ENCODE results near the gene KDELR1. TPM values are rescaled to one million over a fixed set of nuclear protein-coding genes. Genes with fewer than 3 reads are reported as not detected.

Gene KDELR1
- total RNA-seq, 1 donor from 2014 or later = 183 TPM

DNA sequence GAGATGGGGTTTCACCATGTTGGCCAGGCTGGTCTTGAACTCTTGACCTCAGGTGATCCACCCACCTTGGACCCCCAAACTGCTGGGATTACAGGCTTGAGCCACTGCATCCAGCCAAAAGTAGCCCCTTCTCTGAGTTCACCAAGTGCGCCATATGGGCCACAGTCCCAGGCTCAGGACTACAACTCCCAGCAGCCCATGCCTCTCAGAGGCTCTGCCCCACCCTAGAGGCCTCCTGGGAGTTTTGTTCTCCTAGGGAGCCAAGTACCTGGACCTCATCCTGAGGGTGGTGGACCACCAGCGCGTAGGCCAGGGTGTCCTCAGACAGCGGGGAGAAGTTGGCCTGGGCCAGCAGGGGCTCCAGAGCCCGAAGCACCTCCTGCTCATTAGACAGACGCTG is 46.5 kb downstream of the KDELR1 start:
- H3K4me1 ChIP-seq = no peaks in the 10 kb centered on the region
- H3K27me3 ChIP-seq = no peaks in the 10 kb centered on the region
- no peak for DNase-seq (ENCODE audit: low spot score in 2 of 2)
- peaks cover 0 to 8% of the 10 kb centered on the region in 2 donors for H3K36me3 ChIP-seq
- H3K9me3 ChIP-seq = no peaks in the 10 kb centered on the region
- intact Hi-C loops (cut with DNase I) = no loop called here
- TF ChIP-seq, protein P1, sequence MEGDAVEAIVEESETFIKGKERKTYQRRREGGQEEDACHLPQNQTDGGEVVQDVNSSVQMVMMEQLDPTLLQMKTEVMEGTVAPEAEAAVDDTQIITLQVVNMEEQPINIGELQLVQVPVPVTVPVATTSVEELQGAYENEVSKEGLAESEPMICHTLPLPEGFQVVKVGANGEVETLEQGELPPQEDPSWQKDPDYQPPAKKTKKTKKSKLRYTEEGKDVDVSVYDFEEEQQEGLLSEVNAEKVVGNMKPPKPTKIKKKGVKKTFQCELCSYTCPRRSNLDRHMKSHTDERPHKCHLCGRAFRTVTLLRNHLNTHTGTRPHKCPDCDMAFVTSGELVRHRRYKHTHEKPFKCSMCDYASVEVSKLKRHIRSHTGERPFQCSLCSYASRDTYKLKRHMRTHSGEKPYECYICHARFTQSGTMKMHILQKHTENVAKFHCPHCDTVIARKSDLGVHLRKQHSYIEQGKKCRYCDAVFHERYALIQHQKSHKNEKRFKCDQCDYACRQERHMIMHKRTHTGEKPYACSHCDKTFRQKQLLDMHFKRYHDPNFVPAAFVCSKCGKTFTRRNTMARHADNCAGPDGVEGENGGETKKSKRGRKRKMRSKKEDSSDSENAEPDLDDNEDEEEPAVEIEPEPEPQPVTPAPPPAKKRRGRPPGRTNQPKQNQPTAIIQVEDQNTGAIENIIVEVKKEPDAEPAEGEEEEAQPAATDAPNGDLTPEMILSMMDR (IDR thresholded peaks at IDR 0.05) = no peak
- H3K27ac ChIP-seq = no peak overlapping the region
- H3K4me3 ChIP-seq = no peak overlapping the region

DNA sequence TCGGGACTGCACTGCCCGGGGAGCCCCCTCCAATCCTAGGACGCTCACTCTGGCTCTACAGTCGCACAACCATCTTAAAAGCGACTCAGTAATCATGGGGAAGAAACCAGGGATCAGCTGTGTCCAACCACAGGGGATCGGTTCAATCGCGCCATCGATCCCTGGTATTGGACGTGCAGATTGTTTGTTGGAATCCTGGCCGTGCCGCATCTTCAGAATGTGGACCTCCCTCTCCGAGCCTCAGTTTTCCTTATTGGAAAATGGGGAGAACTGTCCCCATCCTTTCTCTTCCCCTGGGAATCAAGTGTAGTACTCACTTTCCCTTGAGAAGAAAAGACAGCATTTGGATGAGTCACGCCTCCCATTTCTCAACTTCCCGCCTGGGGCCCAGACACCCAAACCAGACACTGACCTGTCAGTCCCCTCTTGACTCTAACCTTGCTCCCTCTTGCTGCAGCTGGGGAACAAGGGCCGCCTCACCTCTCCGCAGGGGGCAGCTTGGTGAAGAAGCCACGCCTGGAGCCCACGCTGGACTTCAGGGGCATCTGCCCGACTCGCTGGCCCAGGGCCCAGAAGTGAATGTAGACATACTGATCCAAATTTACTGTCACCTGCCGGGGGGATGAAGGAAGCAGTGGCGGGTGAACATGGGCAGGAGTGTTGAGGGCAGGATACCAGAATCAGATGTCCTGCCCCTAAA is 48.4 kb downstream of the KDELR1 start:
- TF ChIP-seq, protein P1 (IDR thresholded peaks at IDR 0.05) = no peak
- no peak overlapping the region for H3K27ac ChIP-seq
- intact Hi-C loops (cut with DNase I) = no loop called here

DNA sequence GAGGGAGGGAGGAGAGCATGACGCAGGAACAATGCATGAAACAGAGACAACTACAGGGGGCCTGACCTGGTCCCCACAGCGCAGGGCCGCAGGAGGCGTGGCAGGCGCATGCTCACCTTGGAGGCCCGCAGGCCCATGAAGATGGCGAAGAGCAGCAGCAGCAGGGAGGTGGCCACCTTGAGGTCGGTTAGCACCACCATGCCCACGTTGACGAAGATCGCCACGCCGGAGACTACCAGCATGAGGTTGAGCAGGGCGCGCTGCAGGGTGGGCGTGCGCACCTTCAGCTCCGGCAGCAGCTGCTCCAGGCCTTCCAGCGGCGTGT is 49.0 kb downstream of the KDELR1 start:
- Histone ChIP-seq H3K27me3 (no peaks in the 10 kb centered on the region), H3K27ac (no peak overlapping the region), H3K4me3 (no peak overlapping the region), H3K4me1 (no peaks in the 10 kb centered on the region), H3K9me3 (no peaks in the 10 kb centered on the region), H3K36me3 (peaks cover 0 to 8% of the 10 kb centered on the region in 2 donors)
- intact Hi-C loops (cut with DNase I) = no loop called here
- TF ChIP-seq, protein P1 (IDR thresholded peaks at IDR 0.05) = no peak
- DNase-seq (ENCODE audit: low spot score in 2 of 2) = no peak

More for the DNA sequence above, 48.4 kb downstream of the KDELR1 start:
- DNase-seq (ENCODE audit: low spot score in 2 of 2) = no peak
- no peaks in the 10 kb centered on the region for H3K9me3 ChIP-seq
- H3K4me1 ChIP-seq = no peaks in the 10 kb centered on the region
- no peaks in the 10 kb centered on the region for H3K27me3 ChIP-seq
- no peak overlapping the region for H3K4me3 ChIP-seq
- peaks cover 0 to 8% of the 10 kb centered on the region in 2 donors for H3K36me3 ChIP-seq

DNA sequence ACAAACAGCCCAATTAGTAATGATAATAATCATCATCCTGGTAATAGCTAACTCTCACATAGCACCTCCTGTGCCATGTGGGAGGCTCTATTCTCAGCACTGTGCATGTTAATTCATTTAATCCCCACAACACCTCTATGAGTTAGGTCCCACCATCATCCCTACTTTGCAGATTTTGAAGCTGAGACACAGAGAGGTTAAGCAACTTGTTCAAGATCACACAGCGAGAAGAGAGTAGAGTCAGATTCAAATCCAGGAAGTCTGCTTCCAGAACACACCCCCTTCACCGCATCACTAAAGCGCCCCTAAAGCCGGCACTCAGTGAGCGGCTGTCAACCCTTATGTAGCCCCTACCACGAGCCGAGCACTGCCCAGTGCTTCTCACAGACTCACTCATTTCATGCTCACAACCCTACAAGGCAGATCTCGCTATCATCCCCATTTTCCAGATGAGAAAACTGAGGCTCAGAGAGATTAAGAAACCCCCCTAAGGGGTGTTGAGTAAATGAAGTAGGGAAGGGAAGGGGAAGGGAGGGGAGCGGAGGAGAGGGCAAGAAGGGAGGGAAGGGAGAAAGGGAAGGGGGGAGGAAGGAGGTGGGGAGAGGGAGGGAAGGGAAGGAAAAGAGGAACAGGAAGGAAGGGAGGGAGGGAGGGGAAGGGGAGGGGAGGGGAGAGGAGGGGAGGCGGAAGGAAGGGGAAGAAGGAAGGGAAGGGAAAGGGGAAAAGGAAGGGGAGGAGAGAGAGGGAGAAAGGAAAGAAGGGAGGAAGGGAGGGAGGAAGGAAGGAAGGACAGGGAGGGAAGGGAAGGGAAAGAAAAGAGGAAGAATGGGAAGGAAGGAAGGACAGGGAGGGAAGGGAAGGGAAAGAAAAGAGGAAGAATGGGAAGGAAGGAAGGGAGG is 49.6 kb downstream of the KDELR1 start:
- Histone ChIP-seq H3K9me3 (no peaks in the 10 kb centered on the region), H3K36me3 (peaks cover 0 to 8% of the 10 kb centered on the region in 2 donors), H3K4me1 (no peaks in the 10 kb centered on the region), H3K27me3 (no peaks in the 10 kb centered on the region), H3K27ac (no peak overlapping the region), H3K4me3 (no peak overlapping the region)
- TF ChIP-seq, protein P1 (IDR thresholded peaks at IDR 0.05) = no peak
- no peak for DNase-seq (ENCODE audit: low spot score in 2 of 2)
- intact Hi-C loops (cut with DNase I) = no loop called here

DNA sequence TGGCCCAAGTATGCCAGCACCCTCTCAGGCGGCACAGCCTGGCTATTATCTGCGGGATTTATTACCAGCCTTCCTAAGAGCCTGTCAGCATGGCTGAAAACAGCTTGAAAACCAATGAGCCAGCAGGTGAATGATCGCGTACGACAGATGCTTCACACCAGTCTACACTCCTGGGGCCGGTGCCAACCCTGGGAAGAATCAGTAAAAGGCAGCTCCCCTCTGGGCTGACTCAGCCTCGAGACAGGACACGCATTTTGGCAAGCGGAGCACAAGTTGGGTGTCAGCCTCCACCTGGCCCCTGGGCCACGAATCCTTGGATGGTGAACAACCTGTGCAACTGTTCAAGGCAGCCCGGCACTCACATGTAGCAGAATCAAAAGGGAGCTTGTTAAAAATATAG is 50.4 kb downstream of the KDELR1 start:
- intact Hi-C loops (cut with DNase I) = no loop called here
- Histone ChIP-seq H3K9me3 (no peaks in the 10 kb centered on the region), H3K4me3 (no peak overlapping the region), H3K27me3 (no peaks in the 10 kb centered on the region), H3K36me3 (peaks cover 0 to 8% of the 10 kb centered on the region in 2 donors), H3K4me1 (no peaks in the 10 kb centered on the region), H3K27ac (no peak overlapping the region)
- no peak for DNase-seq (ENCODE audit: low spot score in 2 of 2)
- TF ChIP-seq, protein P1 (IDR thresholded peaks at IDR 0.05) = no peak
